PC-9 (cell line): ENCODE measurements around the gene RAB36.

Experiments
- EZH2 ChIP-seq: fragments of 200-600 bp; sonication (generic); IDR thresholded peaks from 2 replicates; pipeline ENCODE4 v1.8.0; 2017; ENCODE audit warnings: antibody characterized with exemption, low read depth
- TF ChIP-seq, protein P1 (sequence below): fragments of 200-600 bp; sonication (generic); conservative IDR thresholded peaks from 2 replicates; pipeline ENCODE4 v1.6.1; 2017; ENCODE audit warnings: mixed run types, antibody characterized with exemption, mild to moderate bottlenecking, moderate library complexity

DNA sequence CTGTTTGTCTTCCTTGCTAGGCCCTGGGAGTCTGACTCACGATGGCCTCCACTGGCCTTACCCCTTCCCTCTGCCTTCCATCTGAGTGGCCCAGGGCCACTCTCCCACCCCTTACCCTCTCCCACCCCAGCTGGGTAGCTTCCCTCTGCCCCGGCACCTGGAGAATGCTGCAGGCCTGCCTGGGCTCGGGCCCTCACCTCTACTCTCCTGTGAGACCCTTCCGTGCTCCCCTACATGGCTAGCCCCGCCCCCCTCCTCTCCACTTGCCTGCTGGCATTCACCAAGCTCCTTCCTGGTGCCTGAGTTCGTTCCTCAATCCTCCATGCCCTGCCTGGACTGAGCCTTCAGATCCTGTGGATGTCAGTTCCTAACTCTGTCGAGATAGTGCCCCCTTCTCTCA lies 8.7 kb downstream of the RAB36 start:
- TF ChIP-seq, protein P1, sequence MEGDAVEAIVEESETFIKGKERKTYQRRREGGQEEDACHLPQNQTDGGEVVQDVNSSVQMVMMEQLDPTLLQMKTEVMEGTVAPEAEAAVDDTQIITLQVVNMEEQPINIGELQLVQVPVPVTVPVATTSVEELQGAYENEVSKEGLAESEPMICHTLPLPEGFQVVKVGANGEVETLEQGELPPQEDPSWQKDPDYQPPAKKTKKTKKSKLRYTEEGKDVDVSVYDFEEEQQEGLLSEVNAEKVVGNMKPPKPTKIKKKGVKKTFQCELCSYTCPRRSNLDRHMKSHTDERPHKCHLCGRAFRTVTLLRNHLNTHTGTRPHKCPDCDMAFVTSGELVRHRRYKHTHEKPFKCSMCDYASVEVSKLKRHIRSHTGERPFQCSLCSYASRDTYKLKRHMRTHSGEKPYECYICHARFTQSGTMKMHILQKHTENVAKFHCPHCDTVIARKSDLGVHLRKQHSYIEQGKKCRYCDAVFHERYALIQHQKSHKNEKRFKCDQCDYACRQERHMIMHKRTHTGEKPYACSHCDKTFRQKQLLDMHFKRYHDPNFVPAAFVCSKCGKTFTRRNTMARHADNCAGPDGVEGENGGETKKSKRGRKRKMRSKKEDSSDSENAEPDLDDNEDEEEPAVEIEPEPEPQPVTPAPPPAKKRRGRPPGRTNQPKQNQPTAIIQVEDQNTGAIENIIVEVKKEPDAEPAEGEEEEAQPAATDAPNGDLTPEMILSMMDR = no peak
- TF ChIP-seq EZH2 = no peak
